DOHH2 (cell line): Measurements from ENCODE around the gene BAZ2B.

Source experiments
- H3F3A ChIP-seq: fragments of 200-600 bp; sonication (generic), shearing (Covaris generic); 2 replicates; pipeline ENCODE4 v1.6.0; 2016; ENCODE audit warnings: antibody characterized with exemption, mild to moderate bottlenecking; ENCODE audit not compliant: control insufficient read depth, insufficient read depth
- H3K27ac ChIP-seq: fragments of 200-600 bp; sonication (generic); 2 replicates; pipeline ENCODE4 v1.5.1; 2014; ENCODE audit warnings: low read depth, mild to moderate bottlenecking, low read length, moderate library complexity
- H3K27me3 ChIP-seq: fragments of 200-600 bp; sonication (generic); 2 replicates; pipeline ENCODE4 v1.6.1; 2014; ENCODE audit warnings: mild to moderate bottlenecking, low read length, mixed read lengths; ENCODE audit not compliant: control insufficient read depth
- H3K36me3 ChIP-seq: fragments of 200-600 bp; sonication (generic); 2 replicates; pipeline ENCODE4 v1.6.1; 2014; ENCODE audit warnings: mild to moderate bottlenecking, low read length, moderate library complexity, mixed read lengths; ENCODE audit not compliant: control insufficient read depth
- H3K4me1 ChIP-seq: fragments of 200-600 bp; sonication (generic); 2 replicates; pipeline ENCODE4 v1.6.1; 2014; ENCODE audit warnings: mild to moderate bottlenecking, low read length, mixed read lengths; ENCODE audit not compliant: control insufficient read depth
- H3K4me2 ChIP-seq: fragments of 200-600 bp; sonication (generic); 2 replicates; pipeline ENCODE4 v1.6.0; 2014; ENCODE audit warnings: mild to moderate bottlenecking, low read length, moderate library complexity
- H3K4me3 ChIP-seq: fragments of 200-600 bp; sonication (generic); 2 replicates; pipeline ENCODE4 v1.5.1; 2014; ENCODE audit warnings: mild to moderate bottlenecking, low read length, mixed read lengths
- H3K79me2 ChIP-seq: fragments of 200-600 bp; sonication (generic); 2 replicates; pipeline ENCODE4 v1.6.1; 2014; ENCODE audit warnings: mild to moderate bottlenecking, low read length, mixed read lengths; ENCODE audit not compliant: control insufficient read depth
- H3K9me2 ChIP-seq: fragments of 200-600 bp; sonication (generic); replicated peaks from 2 replicates; pipeline ENCODE4 v1.6.1; 2014; ENCODE audit warnings: mild to moderate bottlenecking, low read length, mixed read lengths; ENCODE audit not compliant: control insufficient read depth
- H3K9me3 ChIP-seq: fragments of 200-600 bp; sonication (generic); 2 replicates; pipeline ENCODE4 v1.6.1; 2014; ENCODE audit warnings: antibody characterized with exemption, low read length, mixed read lengths; ENCODE audit not compliant: control insufficient read depth, insufficient read depth
- H4K20me1 ChIP-seq: fragments of 200-600 bp; sonication (generic); 2 replicates; pipeline ENCODE4 v1.6.0; 2014; ENCODE audit warnings: low read depth, mild to moderate bottlenecking, antibody characterized with exemption, low read length, moderate library complexity; ENCODE audit not compliant: control insufficient read depth, insufficient read depth
- CTCF ChIP-seq: fragments of 200-600 bp; sonication (generic); IDR thresholded peaks from one replicate; pipeline ENCODE4 v1.5.1; 2014; ENCODE audit warnings: antibody characterized with exemption, mild to moderate bottlenecking, low read depth, low read length; ENCODE audit not compliant: poor library complexity, severe bottlenecking
- EZH2phosphoT487 ChIP-seq: fragments of 200-600 bp; sonication (generic); IDR thresholded peaks from 2 replicates; pipeline ENCODE4 v1.6.1; 2017; ENCODE audit warnings: borderline replicate concordance, mild to moderate bottlenecking, antibody characterized with exemption, low read length, moderate library complexity, mixed read lengths

Gene BAZ2B

GRCh38 chr2:159572459-159572858 is 43.9 kb downstream of the BAZ2B start:
- H3K4me3 ChIP-seq = no peak overlapping the region
- H3K79me2 ChIP-seq = no peaks in the 10 kb centered on the region
- no peak overlapping the region for H3K4me2 ChIP-seq
- TF ChIP-seq EZH2phosphoT487 (no peak), CTCF (no peak)
- no peaks in the 10 kb centered on the region for H3K36me3 ChIP-seq
- H3K4me1 ChIP-seq = no peaks in the 10 kb centered on the region
- no peaks in the 10 kb centered on the region for H3K9me2 ChIP-seq
- H3F3A ChIP-seq = no peaks in the 10 kb centered on the region
- no peaks in the 10 kb centered on the region for H4K20me1 ChIP-seq
- H3K27me3 ChIP-seq = no peaks in the 10 kb centered on the region
- H3K27ac ChIP-seq = no peak overlapping the region
- H3K9me3 ChIP-seq = no peaks in the 10 kb centered on the region

GRCh38 chr2:159571540-159572260 is 44.6 kb downstream of the BAZ2B start:
- TF ChIP-seq EZH2phosphoT487 (no peak), CTCF (no peak)
- Histone ChIP-seq H3K27me3 (no peaks in the 10 kb centered on the region), H3K36me3 (no peaks in the 10 kb centered on the region), H3K4me1 (no peaks in the 10 kb centered on the region), H3K79me2 (no peaks in the 10 kb centered on the region), H3K4me3 (no peak overlapping the region), H3K9me3 (no peaks in the 10 kb centered on the region), H4K20me1 (no peaks in the 10 kb centered on the region), H3K27ac (no peak overlapping the region), H3F3A (no peaks in the 10 kb centered on the region), H3K4me2 (no peak overlapping the region), H3K9me2 (no peaks in the 10 kb centered on the region)

- Histone ChIP-seq H3K9me3 (no peaks in the 10 kb centered on the region), H3K27me3 (no peaks in the 10 kb centered on the region), H3K4me3 (no peak overlapping the region), H3F3A (no peaks in the 10 kb centered on the region), H3K4me1 (no peaks in the 10 kb centered on the region), H3K9me2 (no peaks in the 10 kb centered on the region), H4K20me1 (no peaks in the 10 kb centered on the region), H3K4me2 (no peak overlapping the region), H3K79me2 (no peaks in the 10 kb centered on the region), H3K36me3 (no peaks in the 10 kb centered on the region), H3K27ac (no peak overlapping the region)
- TF ChIP-seq CTCF (no peak), EZH2phosphoT487 (no peak)
These were observed 52.3 kb downstream of the BAZ2B start for GRCh38 chr2:159564081-159564480.
